HG02885 (cell line): ENCODE results near the gene CCR4.
A peak's percentile ranks its signal among the peaks of the same experiment; 100 is the strongest.
"Not testable (repeated sequence)": the region's sequence is repeated elsewhere in the genome, so short reads cannot be mapped to it uniquely, and the experiment has no call there.

Source experiments
- ATAC-seq: cut with Tn5 transposase; IDR thresholded peaks from one replicate; pipeline ENCODE4 v1.9.1; 2021; ENCODE audit warnings: mild to moderate bottlenecking; ENCODE audit not compliant: unreplicated experiment, poor library complexity

CCR4 gene

GRCh38 chr3:32975891-32976595, 24.6 kb downstream of the CCR4 start:
- no peak for ATAC-seq

GRCh38 chr3:32977861-32978260, 26.4 kb downstream of the CCR4 start:
- no peak for ATAC-seq

GRCh38 chr3:32978331-32978730, 26.9 kb downstream of the CCR4 start:
- ATAC-seq: no peak

GRCh38 chr3:32983124-32983523, 31.7 kb downstream of the CCR4 start:
- ATAC-seq: no peak

GRCh38 chr3:32984918-32985317, 33.5 kb downstream of the CCR4 start:
- ATAC-seq: not testable (repeated sequence)

- ATAC-seq: no peak
These were observed 37.7 kb downstream of the CCR4 start for GRCh38 chr3:32989171-32989570.

DNA sequence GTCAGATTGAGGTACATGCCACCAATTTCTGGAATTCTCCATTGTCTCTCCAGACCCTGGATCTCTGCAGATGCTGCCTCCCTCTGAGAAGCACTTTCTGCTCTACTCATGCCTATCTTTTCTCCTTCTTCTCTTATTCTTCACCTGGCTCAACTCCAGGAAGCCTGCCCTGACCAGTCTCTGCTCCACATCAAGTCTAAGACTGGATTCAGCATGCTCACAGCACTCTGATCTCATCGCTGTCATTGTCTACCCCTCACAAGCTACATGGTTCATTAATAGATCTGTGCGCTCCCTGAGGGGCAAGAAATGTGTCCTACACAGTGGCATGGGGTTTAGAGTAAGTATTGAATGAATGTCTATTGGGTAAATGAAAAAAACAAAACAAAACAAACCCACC, 38.7 kb downstream of the CCR4 start:
- ATAC-seq: no peak

DNA sequence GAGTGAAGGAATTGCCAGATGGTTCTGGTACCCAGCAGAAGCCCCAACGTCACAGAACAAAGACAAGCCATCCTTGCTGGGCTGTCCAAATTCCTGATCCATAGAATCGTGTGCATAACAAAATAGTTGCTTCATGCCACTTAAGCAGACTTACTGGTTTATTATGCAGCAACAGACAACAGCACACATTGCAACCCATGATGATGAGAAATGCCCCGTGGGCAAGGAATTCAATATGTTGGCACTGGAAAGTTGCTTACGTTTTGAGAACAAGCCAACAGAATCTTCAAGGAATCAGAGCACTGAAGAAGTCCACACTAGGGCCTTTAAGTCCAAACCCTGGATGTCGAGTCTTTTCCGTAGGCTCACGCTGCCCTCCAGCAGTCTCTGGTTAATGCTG, 40.3 kb downstream of the CCR4 start:
- no peak for ATAC-seq

- ATAC-seq: peak; percentile 9
These were observed 40.9 kb downstream of the CCR4 start for GRCh38 chr3:32992310-32992686.

- ATAC-seq: no peak
These were observed 42.6 kb downstream of the CCR4 start for GRCh38 chr3:32994045-32994444.

GRCh38 chr3:32995098-32995497, 43.7 kb downstream of the CCR4 start:
- ATAC-seq: no peak

DNA sequence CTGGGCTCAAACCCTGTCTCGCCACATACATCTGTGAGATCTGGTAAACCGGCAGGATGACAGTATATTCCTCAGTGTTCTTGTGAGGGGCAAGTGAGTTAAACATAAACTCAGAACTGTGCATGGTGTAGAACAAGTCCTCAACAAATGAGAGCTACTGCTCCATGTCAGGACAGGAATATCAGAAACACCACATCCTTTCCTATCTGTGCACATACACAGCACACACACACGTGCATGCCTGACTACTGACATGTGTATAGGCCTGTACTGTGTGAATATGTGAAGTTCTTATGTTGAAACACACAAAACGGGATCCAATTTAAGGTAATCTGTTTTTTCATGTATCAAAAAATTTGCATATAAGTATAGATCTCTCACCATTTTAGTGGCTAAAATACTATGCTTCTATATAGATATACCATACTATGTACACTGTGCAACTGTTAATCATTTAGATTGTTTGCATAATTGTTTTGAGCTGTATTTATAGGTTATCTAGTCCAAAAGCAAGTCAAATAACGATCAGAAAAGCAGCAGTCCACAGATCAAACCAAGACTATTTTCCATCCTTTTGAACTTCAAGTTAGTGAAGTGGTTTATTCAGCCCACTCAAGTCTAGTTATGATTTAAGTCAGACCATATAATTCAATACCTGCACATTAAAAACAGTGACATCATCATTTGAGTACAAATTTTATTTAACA, 44.8 kb downstream of the CCR4 start:
- ATAC-seq: no peak

GRCh38 chr3:32996755-32997091, 45.3 kb downstream of the CCR4 start:
- no peak for ATAC-seq

- no peak for ATAC-seq
These were observed 47.4 kb downstream of the CCR4 start for GRCh38 chr3:32998631-32999451.

- no peak for ATAC-seq
These were observed 49.4 kb downstream of the CCR4 start for GRCh38 chr3:33000691-33001385.

DNA sequence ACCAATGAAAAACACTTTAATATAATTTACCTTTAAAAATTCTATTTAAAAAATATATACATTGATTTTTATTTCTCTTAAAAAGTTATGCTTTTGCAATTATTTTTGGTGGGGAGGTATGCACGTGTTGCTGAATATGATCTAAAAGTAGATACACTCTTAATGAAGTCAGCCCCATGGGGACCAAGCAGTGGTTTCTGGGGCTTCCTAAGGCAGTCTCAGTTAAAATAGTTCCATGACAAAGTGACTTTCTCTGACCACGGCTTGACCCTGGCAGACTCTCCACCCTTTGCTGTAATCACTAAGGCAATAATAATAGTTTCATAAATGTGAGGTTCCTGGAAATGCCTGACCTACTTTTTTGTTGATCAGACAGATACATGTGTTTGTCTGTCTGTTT, 50.4 kb downstream of the CCR4 start:
- ATAC-seq: peak; percentile 89

GRCh38 chr3:33003308-33003707, 51.9 kb downstream of the CCR4 start:
- ATAC-seq: no peak

DNA sequence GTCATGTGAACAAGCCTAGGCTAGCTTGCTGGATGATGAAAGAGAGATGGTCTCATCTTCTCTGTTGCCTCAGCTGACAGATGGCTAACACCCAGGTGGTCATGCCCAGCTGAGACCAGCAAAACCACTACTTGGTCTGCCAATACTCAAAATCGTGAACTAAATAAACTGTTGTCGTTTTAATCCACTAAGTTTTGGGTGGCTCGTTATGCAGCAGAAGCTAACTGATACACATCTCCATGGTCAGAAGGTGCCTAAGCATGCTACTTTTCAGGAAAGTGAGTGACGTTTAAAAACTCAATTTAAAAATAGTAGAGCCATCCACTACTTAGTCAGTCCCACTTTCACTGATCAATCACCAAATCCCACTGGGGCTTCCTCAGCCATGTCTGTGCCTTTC, 52.8 kb downstream of the CCR4 start:
- no peak for ATAC-seq

GRCh38 chr3:33004961-33005360, 53.5 kb downstream of the CCR4 start:
- ATAC-seq: no peak
